ENCODE measurements around the gene APOLD1.

GRCh38 chr12:12822886-12823285, 37.4 kb downstream of the APOLD1 start:
- no peak for TF ChIP-seq CTCF (IDR thresholded peaks at IDR 0.05; ENCODE audit: insufficient read depth, low read length, poor library complexity, severe bottlenecking)
- no peak for TF ChIP-seq EZH2phosphoT487 (conservative IDR thresholded peaks at IDR 0.05; ENCODE audit: low read length)

Data from SU-DHL-6 (cell line).